Panc1 (cell line): ENCODE measurements around the gene INCENP. TPM values are rescaled to one million over a fixed set of nuclear protein-coding genes. Genes with fewer than 3 reads are reported as not detected.

Experiments used
- ATAC-seq: fragments of 200-7000 bp; cut with Tn5 transposase; 2 replicates; pipeline ENCODE4 v1.9.1; 2020; ENCODE audit warnings: mild to moderate bottlenecking, moderate library complexity
- BruUV-seq: library from RNA; stranded (reverse); fragments of 400-500 nt; replicated peaks from 2 replicates; lab custom pipeline; 2021; lab: Mats Ljungman, UMichigan
- CTCF ChIA-PET: fragments of 300-600 bp; sonication (Branson Sonifier 250); formaldehyde crosslinking; loops from one replicate; lab custom pipeline; 2022; ENCODE audit warnings: antibody characterized with exemption; lab: Charles Lee
- POLR2A ChIA-PET: fragments of 300-600 bp; sonication (Branson Sonifier 250); formaldehyde crosslinking; loops from one replicate; lab custom pipeline; 2022; ENCODE audit warnings: antibody characterized with exemption; lab: Charles Lee
- DNase-seq: peaks from one replicate; pipeline ENCODE4 v3.0.0-alpha.2; 2010; ENCODE audit warnings: low read depth, low spot score
- H3K27ac ChIP-seq: 2 replicates; pipeline ENCODE4 v1.5.1; 2011; ENCODE audit warnings: mild to moderate bottlenecking, low read length, inconsistent platforms
- H3K27me3 ChIP-seq: fragments of 200-500 bp; sonication (Bioruptor generic); 2 replicates; pipeline ENCODE4 v1.6.0; 2014; ENCODE audit warnings: low read length, inconsistent platforms; ENCODE audit not compliant: control insufficient read depth, insufficient read depth
- H3K36me3 ChIP-seq: fragments of 200-500 bp; sonication (Bioruptor generic); 2 replicates; pipeline ENCODE4 v1.5.1; 2014; ENCODE audit warnings: inconsistent platforms, mild to moderate bottlenecking, low read length, moderate library complexity; ENCODE audit not compliant: control insufficient read depth, insufficient read depth
- H3K4me1 ChIP-seq: 2 replicates; pipeline ENCODE4 v1.5.1; 2011; ENCODE audit warnings: inconsistent platforms, mild to moderate bottlenecking, low read length, moderate library complexity; ENCODE audit not compliant: control insufficient read depth, insufficient read depth
- H3K4me3 ChIP-seq, 2 experiments: 2 replicates each; pipeline ENCODE4 v1.5.1; 2011 to 2012; ENCODE audit warnings: low read depth in 2 of 2, low read length in 2 of 2, mild to moderate bottlenecking in 2 of 2, inconsistent platforms in 1 of 2, moderate library complexity in 1 of 2
- H3K9me3 ChIP-seq: fragments of 200-500 bp; sonication (Bioruptor generic); 2 replicates; pipeline ENCODE4 v1.5.1; 2014; ENCODE audit warnings: low read depth, mild to moderate bottlenecking, inconsistent platforms, low read length, moderate library complexity; ENCODE audit not compliant: control insufficient read depth, insufficient read depth
- POLR2AphosphoS5 ChIP-seq: IDR thresholded peaks from 2 replicates; pipeline ENCODE4 v1.6.1; 2012; ENCODE audit warnings: mild to moderate bottlenecking, low read depth, low read length, moderate library complexity
- SIN3A ChIP-seq: IDR thresholded peaks from 2 replicates; pipeline ENCODE4 v1.6.1; 2012; ENCODE audit warnings: low read depth, mild to moderate bottlenecking, low read length, moderate library complexity, borderline replicate concordance; ENCODE audit not compliant: insufficient read depth
- TCF7L2 ChIP-seq: IDR thresholded peaks from 2 replicates; pipeline ENCODE4 v1.6.1; 2011; ENCODE audit warnings: mild to moderate bottlenecking, low read depth, low read length, inconsistent platforms
- in situ Hi-C: cut with HindIII; loops from 2 replicates; pipeline ENCODE4 v1.10.0; 2016; ENCODE audit warnings: low sequenced_read_pairs, low pct_unique_long_range_greater_than_20kb
- intact Hi-C: fragments of 100-400 bp; cut with micrococcal nuclease; formaldehyde crosslinking; loops from one replicate; pipeline ENCODE4 v1.10.0; 2022; ENCODE audit not compliant: unreplicated experiment
- total RNA-seq: library from RNA; stranded (reverse); gene quantifications from one replicate; pipeline ENCODE4 v1.2.1, GENCODE V29; 2021; ENCODE audit not compliant: unreplicated experiment
- TF ChIP-seq, protein P1 (sequence below), 2 experiments: IDR thresholded peaks; 2 replicates each; pipeline ENCODE4 v1.6.1; 2011 to 2012; ENCODE audit warnings: low read depth in 2 of 2, control low read depth in 1 of 2, low read length in 1 of 2, mild to moderate bottlenecking in 1 of 2, moderate library complexity in 1 of 2; ENCODE audit not compliant: insufficient read depth in 1 of 2
- TF ChIP-seq, protein P2 (sequence below): fragments of 450-650 bp; IDR thresholded peaks from 2 replicates; pipeline ENCODE4 v1.5.1; 2017; ENCODE audit warnings: mild to moderate bottlenecking

The INCENP gene
- total RNA-seq, 1 experiment from 2014 or later: 81.5 TPM

DNA sequence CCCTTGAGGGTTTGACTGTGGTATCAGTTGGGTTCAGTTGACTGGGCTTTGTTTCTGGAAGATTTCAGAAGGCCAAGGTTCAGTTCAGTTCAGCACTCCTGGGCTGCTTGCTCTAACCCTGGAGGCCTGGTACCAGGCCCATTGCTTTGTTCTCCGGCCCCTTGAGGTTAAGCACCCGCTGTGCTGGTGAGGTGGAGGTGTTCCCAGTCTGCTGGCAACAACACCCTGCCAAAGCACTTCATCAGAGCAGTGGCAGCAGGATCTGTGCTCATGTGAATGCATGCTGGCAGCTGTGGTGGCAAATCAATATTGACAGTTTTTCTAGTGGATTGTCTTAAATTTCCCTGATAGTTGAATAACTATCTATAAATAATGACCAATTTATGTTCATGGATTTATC lies 62.4 kb downstream of the INCENP start:
- H3K36me3 ChIP-seq: no peaks in the 10 kb centered on the region
- intact Hi-C loops: no loop called here
- H3K4me3 ChIP-seq: no peak overlapping the region
- ChIA-PET POLR2A (no interaction called here), CTCF (no interaction called here)
- TF ChIP-seq POLR2AphosphoS5: no peak
- TF ChIP-seq SIN3A: no peak
- TF ChIP-seq, protein P1, sequence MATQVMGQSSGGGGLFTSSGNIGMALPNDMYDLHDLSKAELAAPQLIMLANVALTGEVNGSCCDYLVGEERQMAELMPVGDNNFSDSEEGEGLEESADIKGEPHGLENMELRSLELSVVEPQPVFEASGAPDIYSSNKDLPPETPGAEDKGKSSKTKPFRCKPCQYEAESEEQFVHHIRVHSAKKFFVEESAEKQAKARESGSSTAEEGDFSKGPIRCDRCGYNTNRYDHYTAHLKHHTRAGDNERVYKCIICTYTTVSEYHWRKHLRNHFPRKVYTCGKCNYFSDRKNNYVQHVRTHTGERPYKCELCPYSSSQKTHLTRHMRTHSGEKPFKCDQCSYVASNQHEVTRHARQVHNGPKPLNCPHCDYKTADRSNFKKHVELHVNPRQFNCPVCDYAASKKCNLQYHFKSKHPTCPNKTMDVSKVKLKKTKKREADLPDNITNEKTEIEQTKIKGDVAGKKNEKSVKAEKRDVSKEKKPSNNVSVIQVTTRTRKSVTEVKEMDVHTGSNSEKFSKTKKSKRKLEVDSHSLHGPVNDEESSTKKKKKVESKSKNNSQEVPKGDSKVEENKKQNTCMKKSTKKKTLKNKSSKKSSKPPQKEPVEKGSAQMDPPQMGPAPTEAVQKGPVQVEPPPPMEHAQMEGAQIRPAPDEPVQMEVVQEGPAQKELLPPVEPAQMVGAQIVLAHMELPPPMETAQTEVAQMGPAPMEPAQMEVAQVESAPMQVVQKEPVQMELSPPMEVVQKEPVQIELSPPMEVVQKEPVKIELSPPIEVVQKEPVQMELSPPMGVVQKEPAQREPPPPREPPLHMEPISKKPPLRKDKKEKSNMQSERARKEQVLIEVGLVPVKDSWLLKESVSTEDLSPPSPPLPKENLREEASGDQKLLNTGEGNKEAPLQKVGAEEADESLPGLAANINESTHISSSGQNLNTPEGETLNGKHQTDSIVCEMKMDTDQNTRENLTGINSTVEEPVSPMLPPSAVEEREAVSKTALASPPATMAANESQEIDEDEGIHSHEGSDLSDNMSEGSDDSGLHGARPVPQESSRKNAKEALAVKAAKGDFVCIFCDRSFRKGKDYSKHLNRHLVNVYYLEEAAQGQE (IDR thresholded peaks at IDR 0.05; ENCODE audit: insufficient read depth in 1 of 2, low read depth in 2 of 2, low read length in 1 of 2): no peak
- TF ChIP-seq TCF7L2: no peak
- TF ChIP-seq, protein P2, sequence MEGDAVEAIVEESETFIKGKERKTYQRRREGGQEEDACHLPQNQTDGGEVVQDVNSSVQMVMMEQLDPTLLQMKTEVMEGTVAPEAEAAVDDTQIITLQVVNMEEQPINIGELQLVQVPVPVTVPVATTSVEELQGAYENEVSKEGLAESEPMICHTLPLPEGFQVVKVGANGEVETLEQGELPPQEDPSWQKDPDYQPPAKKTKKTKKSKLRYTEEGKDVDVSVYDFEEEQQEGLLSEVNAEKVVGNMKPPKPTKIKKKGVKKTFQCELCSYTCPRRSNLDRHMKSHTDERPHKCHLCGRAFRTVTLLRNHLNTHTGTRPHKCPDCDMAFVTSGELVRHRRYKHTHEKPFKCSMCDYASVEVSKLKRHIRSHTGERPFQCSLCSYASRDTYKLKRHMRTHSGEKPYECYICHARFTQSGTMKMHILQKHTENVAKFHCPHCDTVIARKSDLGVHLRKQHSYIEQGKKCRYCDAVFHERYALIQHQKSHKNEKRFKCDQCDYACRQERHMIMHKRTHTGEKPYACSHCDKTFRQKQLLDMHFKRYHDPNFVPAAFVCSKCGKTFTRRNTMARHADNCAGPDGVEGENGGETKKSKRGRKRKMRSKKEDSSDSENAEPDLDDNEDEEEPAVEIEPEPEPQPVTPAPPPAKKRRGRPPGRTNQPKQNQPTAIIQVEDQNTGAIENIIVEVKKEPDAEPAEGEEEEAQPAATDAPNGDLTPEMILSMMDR: no peak
- H3K4me1 ChIP-seq: no peaks in the 10 kb centered on the region
- peaks cover 12% of the 10 kb centered on the region; the same call in 1 of the 2 replicates for H3K27me3 ChIP-seq
- BruUV-seq: no TSS peak
- no peak overlapping the region for H3K27ac ChIP-seq
- no peak for ATAC-seq
- DNase-seq: no peak
- in situ Hi-C loops: no loop called here
- no peaks in the 10 kb centered on the region for H3K9me3 ChIP-seq

GRCh38 chr11:62190011-62190410 lies 66.2 kb downstream of the INCENP start, which contains the start of gene SCGB1D1:
TSS of gene SCGB1D1 (plus strand) at chr11:62190216. CDS start at chr11:62190285, 69 bp downstream.
- in situ Hi-C loops (no loop called here), intact Hi-C loops (no loop called here)
- POLR2A ChIA-PET: interaction anchor here (0.5 kb wide), 1 partner anchor 27 kb away, joined by 3 read pairs; no protein-coding TSS in a partner anchor
- Histone ChIP-seq H3K9me3 (no peaks in the 10 kb centered on the region), H3K27me3 (peaks cover 21% of the 10 kb centered on the region), H3K4me1 (no peaks in the 10 kb centered on the region), H3K27ac (no peak within 1 kb of the TSS), H3K4me3 (no peak within 1 kb of the TSS), H3K36me3 (no peaks in the 10 kb centered on the region)
- DNase-seq (no peak), ATAC-seq (no peak)
- CTCF ChIA-PET: no interaction called here
- TF ChIP-seq, protein P2: no peak
- no TSS peak for BruUV-seq
